ENCODE measurements around the gene PDGFD.
"Not testable (repeated sequence)": the region's sequence is repeated elsewhere in the genome, so short reads cannot be mapped to it uniquely, and the experiment has no call there.

Gene PDGFD

GRCh38 chr11:104053743-104054478 is 110.0 kb downstream of the PDGFD start:
- H3K4me1 ChIP-seq (ENCODE audit: low read depth, poor library complexity, severe bottlenecking) = no peaks in the 10 kb centered on the region
- no peak for TF ChIP-seq CTCF (conservative IDR thresholded peaks at IDR 0.05; ENCODE audit: low read depth, low read length)
- no peaks in the 10 kb centered on the region for H4K20me1 ChIP-seq (ENCODE audit: insufficient read depth)
- H3K4me2 ChIP-seq = no peak overlapping the region
- no peak overlapping the region for H3K9ac ChIP-seq
- no peaks in the 10 kb centered on the region for H3K79me2 ChIP-seq (ENCODE audit: insufficient read depth, low read depth)
- no peaks in the 10 kb centered on the region for H3K36me3 ChIP-seq (ENCODE audit: insufficient read depth)
- no peak overlapping the region for H2AFZ ChIP-seq (ENCODE audit: low read depth)
- H3K27me3 ChIP-seq (ENCODE audit: insufficient read depth, low read depth) = no peaks in the 10 kb centered on the region
- H3K27ac ChIP-seq = no peak overlapping the region
- H3K4me3 ChIP-seq (IDR thresholded peaks at IDR 0.05; ENCODE audit: insufficient read depth, low read depth, low read length) = no peak overlapping the region

GRCh38 chr11:104051778-104052177 is 112.2 kb downstream of the PDGFD start:
- H3K79me2 ChIP-seq (ENCODE audit: insufficient read depth, low read depth) = no peaks in the 10 kb centered on the region
- no peak overlapping the region for H3K4me3 ChIP-seq (IDR thresholded peaks at IDR 0.05; ENCODE audit: insufficient read depth, low read depth, low read length)
- TF ChIP-seq CTCF (conservative IDR thresholded peaks at IDR 0.05; ENCODE audit: low read depth, low read length) = no peak
- no peak overlapping the region for H3K9ac ChIP-seq
- no peaks in the 10 kb centered on the region for H3K36me3 ChIP-seq (ENCODE audit: insufficient read depth)
- H4K20me1 ChIP-seq (ENCODE audit: insufficient read depth) = no peaks in the 10 kb centered on the region
- H3K4me2 ChIP-seq = no peak overlapping the region
- no peaks in the 10 kb centered on the region for H3K27me3 ChIP-seq (ENCODE audit: insufficient read depth, low read depth)
- no peaks in the 10 kb centered on the region for H3K4me1 ChIP-seq (ENCODE audit: low read depth, poor library complexity, severe bottlenecking)
- no peak overlapping the region for H3K27ac ChIP-seq
- no peak overlapping the region for H2AFZ ChIP-seq (ENCODE audit: low read depth)

GRCh38 chr11:104049116-104049515 is 114.8 kb downstream of the PDGFD start:
- H3K4me1 ChIP-seq (ENCODE audit: low read depth, poor library complexity, severe bottlenecking) = no peaks in the 10 kb centered on the region
- no peak overlapping the region for H3K27ac ChIP-seq
- H4K20me1 ChIP-seq (ENCODE audit: insufficient read depth) = no peaks in the 10 kb centered on the region
- no peaks in the 10 kb centered on the region for H3K79me2 ChIP-seq (ENCODE audit: insufficient read depth, low read depth)
- no peak for TF ChIP-seq CTCF (conservative IDR thresholded peaks at IDR 0.05; ENCODE audit: low read depth, low read length)
- no peaks in the 10 kb centered on the region for H3K27me3 ChIP-seq (ENCODE audit: insufficient read depth, low read depth)
- no peaks in the 10 kb centered on the region for H3K36me3 ChIP-seq (ENCODE audit: insufficient read depth)
- no peak overlapping the region for H3K4me3 ChIP-seq (IDR thresholded peaks at IDR 0.05; ENCODE audit: insufficient read depth, low read depth, low read length)
- H2AFZ ChIP-seq (ENCODE audit: low read depth) = no peak overlapping the region
- no peak overlapping the region for H3K9ac ChIP-seq
- no peak overlapping the region for H3K4me2 ChIP-seq

GRCh38 chr11:104046858-104047257 is 117.1 kb downstream of the PDGFD start:
- H3K36me3 ChIP-seq (ENCODE audit: insufficient read depth); H3K4me3 ChIP-seq (IDR thresholded peaks at IDR 0.05; ENCODE audit: insufficient read depth, low read depth, low read length); H2AFZ ChIP-seq (ENCODE audit: low read depth); H3K79me2 ChIP-seq (ENCODE audit: insufficient read depth, low read depth); H4K20me1 ChIP-seq (ENCODE audit: insufficient read depth); H3K4me1 ChIP-seq (ENCODE audit: low read depth, poor library complexity, severe bottlenecking); H3K27ac ChIP-seq; H3K9ac ChIP-seq; H3K4me2 ChIP-seq; H3K27me3 ChIP-seq (ENCODE audit: insufficient read depth, low read depth): not testable (repeated sequence)

GRCh38 chr11:104046331-104046730 is 117.6 kb downstream of the PDGFD start:
- no peak overlapping the region for H3K9ac ChIP-seq
- H3K4me1 ChIP-seq (ENCODE audit: low read depth, poor library complexity, severe bottlenecking) = no peaks in the 10 kb centered on the region
- no peak overlapping the region for H2AFZ ChIP-seq (ENCODE audit: low read depth)
- no peaks in the 10 kb centered on the region for H4K20me1 ChIP-seq (ENCODE audit: insufficient read depth)
- no peak overlapping the region for H3K4me3 ChIP-seq (IDR thresholded peaks at IDR 0.05; ENCODE audit: insufficient read depth, low read depth, low read length)
- no peaks in the 10 kb centered on the region for H3K79me2 ChIP-seq (ENCODE audit: insufficient read depth, low read depth)
- no peak overlapping the region for H3K27ac ChIP-seq
- TF ChIP-seq CTCF (conservative IDR thresholded peaks at IDR 0.05; ENCODE audit: low read depth, low read length) = no peak
- no peaks in the 10 kb centered on the region for H3K36me3 ChIP-seq (ENCODE audit: insufficient read depth)
- H3K4me2 ChIP-seq = no peak overlapping the region
- H3K27me3 ChIP-seq (ENCODE audit: insufficient read depth, low read depth) = no peaks in the 10 kb centered on the region
